Measurements from ENCODE around the gene METTL6. TPM values are rescaled to one million over a fixed set of nuclear protein-coding genes. Genes with fewer than 3 reads are reported as not detected.

The METTL6 gene
- total RNA-seq, 1 experiment from 2014 or later, result 26.7 TPM

DNA sequence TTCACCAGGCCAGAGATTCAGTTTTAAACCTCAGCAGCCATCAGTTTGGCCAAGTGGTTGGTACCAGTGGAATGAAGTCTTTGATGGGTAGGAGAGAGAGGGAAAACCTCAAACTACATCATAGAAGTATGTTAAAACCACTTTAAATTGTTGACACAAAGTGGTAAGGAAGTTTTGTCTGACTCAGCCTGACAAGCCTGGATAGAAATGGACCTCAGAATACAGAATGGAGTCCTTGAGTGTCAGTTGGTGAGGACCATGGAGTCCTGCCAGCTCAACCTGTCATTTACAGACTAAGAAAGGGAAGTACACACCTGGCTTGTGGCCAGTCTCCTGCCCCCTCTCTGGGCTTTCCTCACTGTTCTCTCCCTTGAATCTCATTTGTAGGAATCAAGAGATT is 12.1 kb upstream of the METTL6 start:
- Mint-ChIP-seq H3K36me3 (ENCODE audit: insufficient read depth, unreplicated experiment) (peaks cover 75% of the 10 kb centered on the region), H3K4me1 (ENCODE audit: insufficient read depth, unreplicated experiment) (peaks cover 16% of the 10 kb centered on the region), H3K27me3 (ENCODE audit: insufficient read depth, unreplicated experiment) (no peaks in the 10 kb centered on the region), H3K27ac (ENCODE audit: low read depth, unreplicated experiment) (no peak overlapping the region), H3K4me3 (ENCODE audit: unreplicated experiment) (no peak overlapping the region), H3K9me3 (ENCODE audit: unreplicated experiment) (no peaks in the 10 kb centered on the region)
- BruUV-seq (replicated peaks), result no TSS peak
- CTCF ChIA-PET, result no interaction called here
- POLR2A ChIA-PET, result interaction anchor here (1.1 kb wide), 1 partner anchor 13 kb away, joined by 3 read pairs; no protein-coding TSS in a partner anchor
- intact Hi-C loops (cut with micrococcal nuclease), result no loop called here
- peak; percentile 39 for DNase-seq (ENCODE audit: unreplicated experiment)
- no peak for TF ChIP-seq CTCF (IDR thresholded peaks at IDR 0.05; ENCODE audit: unreplicated experiment)

GRCh38 chr3:15438983-15439382 is 11.6 kb upstream of the METTL6 start:
- POLR2A ChIA-PET, result interaction anchor here (1.1 kb wide), 1 partner anchor 12 kb away, joined by 3 read pairs; no protein-coding TSS in a partner anchor
- BruUV-seq (replicated peaks), result no TSS peak
- no peak overlapping the region for H3K27ac Mint-ChIP-seq (ENCODE audit: low read depth, unreplicated experiment)
- CTCF ChIA-PET, result interaction anchor here (0.7 kb wide), 1 partner anchor 518 kb away, joined by 3 read pairs; no protein-coding TSS in a partner anchor
- no peaks in the 10 kb centered on the region for H3K27me3 Mint-ChIP-seq (ENCODE audit: insufficient read depth, unreplicated experiment)
- H3K9me3 Mint-ChIP-seq (ENCODE audit: unreplicated experiment), result no peaks in the 10 kb centered on the region
- intact Hi-C loops (cut with micrococcal nuclease), result no loop called here
- no peak overlapping the region for H3K4me3 Mint-ChIP-seq (ENCODE audit: unreplicated experiment)
- DNase-seq (ENCODE audit: unreplicated experiment), result peak; percentile 58
- TF ChIP-seq CTCF (IDR thresholded peaks at IDR 0.05; ENCODE audit: unreplicated experiment), result no peak
- H3K36me3 Mint-ChIP-seq (ENCODE audit: insufficient read depth, unreplicated experiment), result peaks cover 80% of the 10 kb centered on the region
- peaks cover 16% of the 10 kb centered on the region for H3K4me1 Mint-ChIP-seq (ENCODE audit: insufficient read depth, unreplicated experiment)

DNA sequence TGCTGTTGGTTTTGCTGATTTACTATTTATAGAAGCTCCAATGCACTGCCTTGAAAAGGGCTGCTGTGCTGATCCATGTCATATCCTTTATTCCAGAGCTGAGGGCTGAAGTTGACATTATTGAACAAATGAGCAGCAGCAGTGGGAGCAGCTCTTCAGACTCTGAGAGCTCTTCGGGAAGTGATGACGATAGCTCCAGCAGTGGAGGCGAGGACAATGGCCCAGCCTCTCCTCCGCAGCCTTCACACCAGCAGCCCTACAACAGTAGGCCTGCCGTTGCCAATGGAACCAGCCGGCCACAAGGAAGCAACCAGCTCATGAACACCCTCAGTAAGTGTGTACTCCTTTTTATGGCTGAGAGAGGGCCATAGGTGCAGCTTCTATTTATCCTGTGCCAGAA is 8.9 kb upstream of the METTL6 start:
- H3K36me3 Mint-ChIP-seq (ENCODE audit: insufficient read depth, unreplicated experiment), result peaks cover 91% of the 10 kb centered on the region
- no TSS peak for BruUV-seq (replicated peaks)

GRCh38 chr3:15434756-15435155 is 7.4 kb upstream of the METTL6 start:
- H3K4me1 Mint-ChIP-seq (ENCODE audit: insufficient read depth, unreplicated experiment), result peaks cover 13% of the 10 kb centered on the region
- TF ChIP-seq CTCF (IDR thresholded peaks at IDR 0.05; ENCODE audit: unreplicated experiment), result no peak
- H3K9me3 Mint-ChIP-seq (ENCODE audit: unreplicated experiment), result no peaks in the 10 kb centered on the region
- H3K27me3 Mint-ChIP-seq (ENCODE audit: insufficient read depth, unreplicated experiment), result no peaks in the 10 kb centered on the region
- DNase-seq (ENCODE audit: unreplicated experiment), result no peak
- ChIA-PET CTCF (interaction anchor here (0.7 to 1.8 kb wide), 2 partner anchors 10 to 30 kb away, joined by 3 to 6 read pairs; no protein-coding TSS in a partner anchor), POLR2A (interaction anchor here (0.7 kb wide), 1 partner anchor 24 kb away, joined by 3 read pairs; no protein-coding TSS in a partner anchor)
- no peak overlapping the region for H3K27ac Mint-ChIP-seq (ENCODE audit: low read depth, unreplicated experiment)
- no peak overlapping the region for H3K4me3 Mint-ChIP-seq (ENCODE audit: unreplicated experiment)
- no TSS peak for BruUV-seq (replicated peaks)
- intact Hi-C loops (cut with micrococcal nuclease), result no loop called here
- peaks cover 95% of the 10 kb centered on the region for H3K36me3 Mint-ChIP-seq (ENCODE audit: insufficient read depth, unreplicated experiment)

More for the DNA sequence above, 8.9 kb upstream of the METTL6 start:
- ChIA-PET POLR2A (no interaction called here), CTCF (interaction anchor here (0.9 kb wide), 1 partner anchor 37 kb away, joined by 3 read pairs; no protein-coding TSS in a partner anchor)
- intact Hi-C loops (cut with micrococcal nuclease), result no loop called here
- DNase-seq (ENCODE audit: unreplicated experiment), result no peak
- Mint-ChIP-seq H3K27ac (ENCODE audit: low read depth, unreplicated experiment) (peak overlapping the region; percentile 71), H3K9me3 (ENCODE audit: unreplicated experiment) (no peaks in the 10 kb centered on the region), H3K27me3 (ENCODE audit: insufficient read depth, unreplicated experiment) (no peaks in the 10 kb centered on the region), H3K4me3 (ENCODE audit: unreplicated experiment) (no peak overlapping the region), H3K4me1 (ENCODE audit: insufficient read depth, unreplicated experiment) (peaks cover 18% of the 10 kb centered on the region)
- no peak for TF ChIP-seq CTCF (IDR thresholded peaks at IDR 0.05; ENCODE audit: unreplicated experiment)

Measured in MCF 10A (cell line).